ENCODE data around the gene GRAP2. TPM values are rescaled to one million over a fixed set of nuclear protein-coding genes. Genes with fewer than 3 reads are reported as not detected.

Gene GRAP2
- polyA plus RNA-seq, 3 donors, result 0.95 to 1.5 (median 1.2) TPM

GRCh38 chr22:39965748-39966147 lies 64.9 kb downstream of the GRAP2 start:
- no peak for DNase-seq

- DNase-seq, result no peak
Observed at GRCh38 chr22:39966470-39966869, 65.6 kb downstream of the GRAP2 start.

GRCh38 chr22:39967103-39967829 lies 66.4 kb downstream of the GRAP2 start:
- no peak for DNase-seq

- DNase-seq, result no peak
Observed at GRCh38 chr22:39967996-39968972, 67.4 kb downstream of the GRAP2 start.

GRCh38 chr22:39970742-39971141 lies 69.9 kb downstream of the GRAP2 start:
- no peak for DNase-seq

GRCh38 chr22:39972641-39973040 lies 71.8 kb downstream of the GRAP2 start:
- DNase-seq, result no peak

- DNase-seq, result no peak
Observed at GRCh38 chr22:39973656-39974055, 72.8 kb downstream of the GRAP2 start.

GRCh38 chr22:39974065-39974464 lies 73.2 kb downstream of the GRAP2 start:
- no peak for DNase-seq

- DNase-seq, result no peak
Observed at GRCh38 chr22:39979048-39979447, 78.2 kb downstream of the GRAP2 start.

- DNase-seq, result no peak
Observed at GRCh38 chr22:39979458-39979857, 78.6 kb downstream of the GRAP2 start.

- DNase-seq, result no peak
Observed at GRCh38 chr22:39980596-39980995, 79.7 kb downstream of the GRAP2 start.

- no peak for DNase-seq
Observed at GRCh38 chr22:39983346-39983745, 82.5 kb downstream of the GRAP2 start.

- DNase-seq, result no peak
Observed at GRCh38 chr22:39984006-39984405, 83.1 kb downstream of the GRAP2 start.

- DNase-seq, result no peak
Observed at GRCh38 chr22:39984746-39985145, 83.9 kb downstream of the GRAP2 start.

- DNase-seq, result no peak
Observed at GRCh38 chr22:39985383-39986035, 84.6 kb downstream of the GRAP2 start.

GRCh38 chr22:39988386-39989114 lies 87.7 kb downstream of the GRAP2 start:
- DNase-seq, result no peak

- DNase-seq, result no peak
Observed at GRCh38 chr22:39989633-39990032, 88.7 kb downstream of the GRAP2 start.

- DNase-seq, result no peak
Observed at GRCh38 chr22:39990686-39991085, 89.8 kb downstream of the GRAP2 start.

- DNase-seq, result no peak
Observed at GRCh38 chr22:39991159-39991860, 90.4 kb downstream of the GRAP2 start.

GRCh38 chr22:39992088-39992826 lies 91.4 kb downstream of the GRAP2 start:
- no peak for DNase-seq
